PC-3 (cell line): ENCODE results near the gene SAE1. TPM values are rescaled to one million over a fixed set of nuclear protein-coding genes. Genes with fewer than 3 reads are reported as not detected.
"Not testable (repeated sequence)": the region's sequence is repeated elsewhere in the genome, so short reads cannot be mapped to it uniquely, and the experiment has no call there.

ENCODE experiments used
- ATAC-seq: fragments of 200-7000 bp; cut with Tn5 transposase; 2 replicates; pipeline ENCODE4 v1.9.1; 2020; ENCODE audit warnings: mild to moderate bottlenecking, moderate library complexity
- BruUV-seq: library from RNA; stranded (reverse); fragments of 400-500 nt; replicated peaks from 2 replicates; lab custom pipeline; 2021; lab: Mats Ljungman, UMichigan
- CTCF ChIA-PET: fragments of 300-600 bp; sonication (Branson Sonifier 250); formaldehyde crosslinking; loops from one replicate; lab custom pipeline; 2022; ENCODE audit warnings: antibody characterized with exemption; lab: Charles Lee
- POLR2A ChIA-PET: fragments of 300-600 bp; sonication (Branson Sonifier 250); formaldehyde crosslinking; loops from one replicate; lab custom pipeline; 2022; ENCODE audit warnings: antibody characterized with exemption; ENCODE audit not compliant: unreplicated experiment; lab: Charles Lee
- DNase-seq: peaks from one replicate; pipeline ENCODE4 v3.0.0-alpha.2; 2015
- H2AFZ ChIP-seq: fragments of 300-600 bp; sonication (generic); 2 replicates; pipeline ENCODE4 v1.6.0; 2016; ENCODE audit warnings: antibody characterized with exemption, low read length
- H3F3A ChIP-seq: fragments of 300-600 bp; sonication (generic); one replicate; pipeline ENCODE4 v1.6.0; 2017; ENCODE audit warnings: antibody characterized with exemption, low read length, control low read depth, mild to moderate bottlenecking; ENCODE audit not compliant: unreplicated experiment
- H3K27ac ChIP-seq: fragments of 300-600 bp; sonication (generic); 2 replicates; pipeline ENCODE4 v1.5.1; 2016; ENCODE audit warnings: mild to moderate bottlenecking, low read length
- H3K27me3 ChIP-seq: fragments of 300-600 bp; sonication (generic); 2 replicates; pipeline ENCODE4 v1.6.1; 2016; ENCODE audit warnings: low read length, mixed read lengths
- H3K36me3 ChIP-seq: fragments of 300-600 bp; sonication (generic); 2 replicates; pipeline ENCODE4 v1.6.1; 2016; ENCODE audit warnings: low read depth, mixed run types, low read length, mixed read lengths
- H3K4me1 ChIP-seq: fragments of 300-600 bp; sonication (generic); 2 replicates; pipeline ENCODE4 v1.5.1; 2016; ENCODE audit warnings: low read length; ENCODE audit not compliant: insufficient read depth
- H3K4me2 ChIP-seq: fragments of 300-600 bp; sonication (generic); 2 replicates; pipeline ENCODE4 v1.6.0; 2016; ENCODE audit warnings: low read length
- H3K4me3 ChIP-seq: fragments of 300-600 bp; sonication (generic); 2 replicates; pipeline ENCODE4 v1.5.1; 2016; ENCODE audit warnings: mild to moderate bottlenecking, low read length, mixed read lengths
- H3K79me2 ChIP-seq: fragments of 300-600 bp; sonication (generic); 2 replicates; pipeline ENCODE4 v1.6.1; 2017; ENCODE audit warnings: low read length, mixed read lengths
- H3K9ac ChIP-seq: fragments of 300-600 bp; sonication (generic); 2 replicates; pipeline ENCODE4 v1.6.0; 2016; ENCODE audit warnings: mild to moderate bottlenecking, low read length
- H3K9me2 ChIP-seq: fragments of 300-600 bp; sonication (generic); replicated peaks from 2 replicates; pipeline ENCODE4 v1.6.1; 2016; ENCODE audit warnings: mixed run types, low read length, mixed read lengths
- H3K9me3 ChIP-seq: fragments of 300-600 bp; sonication (generic); 2 replicates; pipeline ENCODE4 v1.6.1; 2016; ENCODE audit warnings: low read length, mixed read lengths
- H4K20me1 ChIP-seq: fragments of 300-600 bp; sonication (generic); 2 replicates; pipeline ENCODE4 v1.6.1; 2016; ENCODE audit warnings: low read length, mixed read lengths
- EZH2 ChIP-seq: fragments of 300-600 bp; sonication (generic); IDR thresholded peaks from one replicate; pipeline ENCODE4 v1.6.1; 2017; ENCODE audit warnings: antibody characterized with exemption, mild to moderate bottlenecking, low read length; ENCODE audit not compliant: unreplicated experiment
- EZH2phosphoT487 ChIP-seq: fragments of 300-600 bp; sonication (generic); IDR thresholded peaks from 2 replicates; pipeline ENCODE4 v1.6.1; 2018; ENCODE audit warnings: mild to moderate bottlenecking, antibody characterized with exemption, low read length, borderline replicate concordance
- intact Hi-C: fragments of 100-400 bp; cut with micrococcal nuclease; formaldehyde crosslinking; loops from 2 replicates; pipeline ENCODE4 v1.9.0; 2023
- total RNA-seq: library from RNA; depleted of rRNA; stranded (reverse); fragments of >200 nt; gene quantifications from 2 replicates; pipeline ENCODE4 v1.2.3, GENCODE V29; 2014
- TF ChIP-seq, protein P1 (sequence below): fragments of 300-600 bp; sonication (generic); conservative IDR thresholded peaks from 2 replicates; pipeline ENCODE4 v1.5.1; 2017; ENCODE audit warnings: antibody characterized with exemption, low read depth, mild to moderate bottlenecking, low read length

The SAE1 gene
- total RNA-seq, 1 experiment from 2014 or later: 99.7 TPM

DNA sequence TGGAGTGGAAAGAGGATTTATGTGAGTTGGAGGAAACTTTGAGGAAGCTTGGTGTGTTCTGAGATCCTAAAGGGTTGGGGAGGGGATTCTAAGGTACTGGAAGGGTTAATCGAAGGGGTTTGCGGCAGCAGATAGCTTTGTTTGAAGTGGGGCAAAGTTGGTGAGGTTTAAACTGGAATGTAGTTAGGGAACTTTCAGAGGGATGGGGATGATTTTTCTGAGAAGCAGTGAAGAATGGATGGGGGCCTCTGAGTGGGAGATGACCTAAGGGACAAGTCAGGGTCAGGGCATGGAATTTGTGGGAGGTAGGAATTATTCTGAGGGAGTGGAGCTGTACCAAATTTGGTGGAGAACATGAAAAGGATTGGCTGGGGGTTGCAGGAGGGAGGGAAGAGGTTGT, 3.9 kb downstream of the SAE1 start:
- ATAC-seq (no peak), DNase-seq (no peak)
- no peaks in the 10 kb centered on the region for H3F3A ChIP-seq
- H2AFZ ChIP-seq: no peak overlapping the region
- H3K9me3 ChIP-seq: no peaks in the 10 kb centered on the region
- CTCF ChIA-PET: no interaction called here
- no peak overlapping the region for H3K9ac ChIP-seq
- H4K20me1 ChIP-seq: peaks cover 25% of the 10 kb centered on the region
- H3K27me3 ChIP-seq: no peaks in the 10 kb centered on the region
- POLR2A ChIA-PET: no interaction called here
- BruUV-seq: no TSS peak
- no peak overlapping the region for H3K27ac ChIP-seq
- H3K9me2 ChIP-seq: no peaks in the 10 kb centered on the region
- H3K4me3 ChIP-seq: peak overlapping the region; percentile 49
- H3K4me1 ChIP-seq: peaks cover 34% of the 10 kb centered on the region
- peaks cover 89% of the 10 kb centered on the region for H3K79me2 ChIP-seq
- peak overlapping the region; percentile 74 for H3K4me2 ChIP-seq
- intact Hi-C loops: no loop called here
- no peaks in the 10 kb centered on the region; the same call in 1 of the 2 replicates for H3K36me3 ChIP-seq
- TF ChIP-seq EZH2phosphoT487 (no peak), EZH2 (no peak)
- TF ChIP-seq, protein P1, sequence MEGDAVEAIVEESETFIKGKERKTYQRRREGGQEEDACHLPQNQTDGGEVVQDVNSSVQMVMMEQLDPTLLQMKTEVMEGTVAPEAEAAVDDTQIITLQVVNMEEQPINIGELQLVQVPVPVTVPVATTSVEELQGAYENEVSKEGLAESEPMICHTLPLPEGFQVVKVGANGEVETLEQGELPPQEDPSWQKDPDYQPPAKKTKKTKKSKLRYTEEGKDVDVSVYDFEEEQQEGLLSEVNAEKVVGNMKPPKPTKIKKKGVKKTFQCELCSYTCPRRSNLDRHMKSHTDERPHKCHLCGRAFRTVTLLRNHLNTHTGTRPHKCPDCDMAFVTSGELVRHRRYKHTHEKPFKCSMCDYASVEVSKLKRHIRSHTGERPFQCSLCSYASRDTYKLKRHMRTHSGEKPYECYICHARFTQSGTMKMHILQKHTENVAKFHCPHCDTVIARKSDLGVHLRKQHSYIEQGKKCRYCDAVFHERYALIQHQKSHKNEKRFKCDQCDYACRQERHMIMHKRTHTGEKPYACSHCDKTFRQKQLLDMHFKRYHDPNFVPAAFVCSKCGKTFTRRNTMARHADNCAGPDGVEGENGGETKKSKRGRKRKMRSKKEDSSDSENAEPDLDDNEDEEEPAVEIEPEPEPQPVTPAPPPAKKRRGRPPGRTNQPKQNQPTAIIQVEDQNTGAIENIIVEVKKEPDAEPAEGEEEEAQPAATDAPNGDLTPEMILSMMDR: no peak

DNA sequence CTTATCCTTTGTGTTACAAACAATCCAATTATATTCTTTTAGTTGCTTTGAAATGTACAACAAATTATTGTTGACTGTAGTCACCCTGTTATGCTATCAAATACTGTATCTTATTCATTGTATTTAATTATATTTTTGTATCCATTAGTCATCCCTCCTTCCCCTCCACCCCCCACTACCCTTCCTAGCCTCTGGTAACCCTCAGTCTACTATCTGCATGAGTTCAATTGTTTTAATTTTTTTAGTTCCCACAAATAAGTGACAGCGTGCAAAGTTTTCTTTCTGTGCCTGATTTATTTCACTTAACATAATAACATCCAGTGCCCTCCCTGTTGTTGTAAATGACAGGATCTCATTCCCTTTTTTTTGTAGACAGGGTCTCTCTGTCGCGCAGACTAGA, 4.5 kb downstream of the SAE1 start:
- H3K4me3 ChIP-seq: no peak overlapping the region; the same call in 1 of the 2 replicates
- peaks cover 25% of the 10 kb centered on the region for H4K20me1 ChIP-seq
- peaks cover 95% of the 10 kb centered on the region for H3K79me2 ChIP-seq
- TF ChIP-seq EZH2: no peak
- TF ChIP-seq, protein P1: no peak
- intact Hi-C loops: no loop called here
- no peak overlapping the region for H3K9ac ChIP-seq
- peak overlapping the region; percentile 74 for H3K4me2 ChIP-seq
- H3F3A ChIP-seq: no peaks in the 10 kb centered on the region
- ChIA-PET CTCF (no interaction called here), POLR2A (no interaction called here)
- H3K9me3 ChIP-seq: no peaks in the 10 kb centered on the region
- H3K27me3 ChIP-seq: no peaks in the 10 kb centered on the region
- DNase-seq (no peak), ATAC-seq (no peak)
- no peak overlapping the region for H3K27ac ChIP-seq
- H3K4me1 ChIP-seq: peaks cover 34% of the 10 kb centered on the region
- no peaks in the 10 kb centered on the region for H3K9me2 ChIP-seq
- H3K36me3 ChIP-seq: no peaks in the 10 kb centered on the region; the same call in 1 of the 2 replicates
- no peak overlapping the region for H2AFZ ChIP-seq
- no TSS peak for BruUV-seq

DNA sequence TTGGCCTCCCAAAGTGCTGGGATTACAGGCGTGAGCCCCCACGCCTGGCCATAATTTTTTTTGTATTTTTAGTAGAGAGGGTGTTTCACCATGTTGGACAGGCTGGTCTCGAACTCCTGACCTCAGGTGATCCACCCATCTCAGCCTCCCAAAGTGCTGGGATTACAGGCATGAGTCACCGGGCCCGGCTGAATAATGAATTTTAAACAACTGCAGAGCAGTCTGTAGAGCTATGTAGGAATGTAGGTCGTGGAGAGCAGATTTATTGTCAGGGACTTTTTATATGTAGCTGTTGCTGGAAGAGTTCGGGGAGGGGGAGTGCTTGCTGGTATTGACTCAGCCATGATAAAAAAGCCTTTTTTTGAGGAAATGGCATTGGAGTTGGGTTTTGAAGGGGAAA, 10.6 kb downstream of the SAE1 start:
- peak; percentile 63 for ATAC-seq
- H3K4me2 ChIP-seq, H3K27me3 ChIP-seq, H3K9me3 ChIP-seq, H2AFZ ChIP-seq, H3K27ac ChIP-seq, H3K4me3 ChIP-seq, H3K9ac ChIP-seq, BruUV-seq, H3K4me1 ChIP-seq, H3K36me3 ChIP-seq, intact Hi-C loops, H3F3A ChIP-seq, H4K20me1 ChIP-seq, H3K9me2 ChIP-seq, POLR2A ChIA-PET: not testable (repeated sequence)
- CTCF ChIA-PET: interaction anchor here (0.9 kb wide), 1 partner anchor 69 kb away, joined by 5 read pairs; no protein-coding TSS in a partner anchor
- H3K79me2 ChIP-seq: peaks cover 87% of the 10 kb centered on the region
- DNase-seq: peak; percentile 20
